ENCODE results near the gene RBM12. TPM values are rescaled to one million over a fixed set of nuclear protein-coding genes. Genes with fewer than 3 reads are reported as not detected.
"Not testable (repeated sequence)": the region's sequence is repeated elsewhere in the genome, so short reads cannot be mapped to it uniquely, and the experiment has no call there.

RBM12 gene
- total and polyA plus RNA-seq, 2 experiments from 2014 or later = 29.1 to 43.3 TPM

GRCh38 chr20:35690265-35690664 is 25.6 kb upstream of the RBM12 start:
- Histone ChIP-seq H3K4me3 (no peak overlapping the region), H3K27me3 (no peaks in the 10 kb centered on the region), H3K4me1 (ENCODE audit: low read depth) (no peaks in the 10 kb centered on the region), H3K27ac (no peak overlapping the region), H3K9me3 (ENCODE audit: low read depth) (no peaks in the 10 kb centered on the region), H3K36me3 (peaks cover 3% of the 10 kb centered on the region)
- no peak for DNase-seq (ENCODE audit: low read depth in 1 of 2, low spot score in 1 of 2)
- TF ChIP-seq CTCF (IDR thresholded peaks at IDR 0.05; ENCODE audit: low read depth, low read length) = no peak

DNA sequence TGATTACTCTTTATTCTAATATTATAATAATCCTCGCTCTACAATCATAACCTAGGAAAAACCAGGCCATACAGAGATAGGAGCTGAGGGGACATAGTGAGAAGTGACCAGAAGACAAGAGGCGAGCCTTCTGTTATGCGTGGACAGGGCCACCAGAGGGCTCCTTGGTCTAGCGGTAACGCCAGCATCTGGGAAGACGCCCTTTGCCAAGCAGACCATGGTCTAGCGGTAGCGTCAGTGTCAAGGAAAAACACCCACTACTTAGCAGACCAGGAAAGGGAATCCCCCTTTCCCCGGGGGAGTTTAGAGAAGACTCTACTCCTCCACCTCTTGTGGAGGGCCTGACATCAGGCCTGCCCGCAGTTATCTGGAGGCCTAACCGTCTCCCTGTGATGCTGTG is 22.2 kb upstream of the RBM12 start:
- not testable (repeated sequence) for H3K36me3 ChIP-seq; H3K4me3 ChIP-seq; H3K27me3 ChIP-seq; H3K27ac ChIP-seq; H3K9me3 ChIP-seq (ENCODE audit: low read depth); H3K4me1 ChIP-seq (ENCODE audit: low read depth)
- peak in 1 of 2 donors; percentile 40 for DNase-seq (ENCODE audit: low read depth in 1 of 2, low spot score in 1 of 2)
- TF ChIP-seq CTCF (IDR thresholded peaks at IDR 0.05; ENCODE audit: low read depth, low read length) = peak; percentile 26

- not testable (repeated sequence) for H3K9me3 ChIP-seq (ENCODE audit: low read depth); H3K36me3 ChIP-seq; H3K4me1 ChIP-seq (ENCODE audit: low read depth); H3K27ac ChIP-seq; DNase-seq (ENCODE audit: low read depth in 1 of 2, low spot score in 1 of 2); H3K27me3 ChIP-seq; H3K4me3 ChIP-seq
These were observed 20.7 kb upstream of the RBM12 start for GRCh38 chr20:35685368-35685767.

GRCh38 chr20:35681960-35682359 is 17.3 kb upstream of the RBM12 start:
- Histone ChIP-seq H3K4me3 (no peak overlapping the region), H3K9me3 (ENCODE audit: low read depth) (no peaks in the 10 kb centered on the region), H3K27ac (no peak overlapping the region), H3K27me3 (no peaks in the 10 kb centered on the region), H3K4me1 (ENCODE audit: low read depth) (no peaks in the 10 kb centered on the region), H3K36me3 (no peaks in the 10 kb centered on the region)
- no peak for TF ChIP-seq CTCF (IDR thresholded peaks at IDR 0.05; ENCODE audit: low read depth, low read length)
- no peak for DNase-seq (ENCODE audit: low read depth in 1 of 2, low spot score in 1 of 2)

- no peak for DNase-seq (ENCODE audit: low read depth in 1 of 2, low spot score in 1 of 2)
- Histone ChIP-seq H3K36me3 (no peaks in the 10 kb centered on the region), H3K4me1 (ENCODE audit: low read depth) (no peaks in the 10 kb centered on the region), H3K9me3 (ENCODE audit: low read depth) (no peaks in the 10 kb centered on the region), H3K27ac (no peak overlapping the region), H3K27me3 (no peaks in the 10 kb centered on the region), H3K4me3 (no peak overlapping the region)
- TF ChIP-seq CTCF (IDR thresholded peaks at IDR 0.05; ENCODE audit: low read depth, low read length) = no peak
These were observed 15.9 kb upstream of the RBM12 start for GRCh38 chr20:35680452-35681183.

DNA sequence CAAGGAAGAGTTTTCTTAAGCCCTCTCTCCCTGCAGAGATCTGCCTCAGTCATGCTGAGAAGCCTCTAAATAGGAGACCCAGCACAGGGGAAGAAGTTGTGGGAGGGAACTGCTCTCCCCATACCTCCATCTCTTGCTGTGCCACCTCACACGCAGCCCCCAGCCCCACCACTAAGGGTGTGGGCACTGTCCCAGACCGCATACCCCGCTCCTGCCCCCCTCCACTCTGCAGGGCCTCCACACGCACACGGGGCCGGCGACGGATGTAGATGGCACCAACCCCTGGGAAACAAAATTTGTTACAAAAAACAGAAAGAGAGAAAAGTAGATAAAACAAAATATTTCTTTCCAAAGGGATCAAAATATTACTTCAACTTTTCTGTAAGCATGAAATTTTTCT is 10.2 kb upstream of the RBM12 start:
- TF ChIP-seq CTCF (IDR thresholded peaks at IDR 0.05; ENCODE audit: low read depth, low read length) = no peak
- Histone ChIP-seq H3K9me3 (ENCODE audit: low read depth) (no peaks in the 10 kb centered on the region), H3K27ac (no peak overlapping the region), H3K36me3 (peaks cover 6% of the 10 kb centered on the region), H3K4me3 (no peak overlapping the region), H3K4me1 (ENCODE audit: low read depth) (no peaks in the 10 kb centered on the region), H3K27me3 (no peaks in the 10 kb centered on the region)
- DNase-seq (ENCODE audit: low read depth in 1 of 2, low spot score in 1 of 2) = no peak

Measured in cardiac muscle cell (in vitro differentiated cells and primary cell).